ENCODE measurements around the gene KLF6.

The KLF6 gene

DNA sequence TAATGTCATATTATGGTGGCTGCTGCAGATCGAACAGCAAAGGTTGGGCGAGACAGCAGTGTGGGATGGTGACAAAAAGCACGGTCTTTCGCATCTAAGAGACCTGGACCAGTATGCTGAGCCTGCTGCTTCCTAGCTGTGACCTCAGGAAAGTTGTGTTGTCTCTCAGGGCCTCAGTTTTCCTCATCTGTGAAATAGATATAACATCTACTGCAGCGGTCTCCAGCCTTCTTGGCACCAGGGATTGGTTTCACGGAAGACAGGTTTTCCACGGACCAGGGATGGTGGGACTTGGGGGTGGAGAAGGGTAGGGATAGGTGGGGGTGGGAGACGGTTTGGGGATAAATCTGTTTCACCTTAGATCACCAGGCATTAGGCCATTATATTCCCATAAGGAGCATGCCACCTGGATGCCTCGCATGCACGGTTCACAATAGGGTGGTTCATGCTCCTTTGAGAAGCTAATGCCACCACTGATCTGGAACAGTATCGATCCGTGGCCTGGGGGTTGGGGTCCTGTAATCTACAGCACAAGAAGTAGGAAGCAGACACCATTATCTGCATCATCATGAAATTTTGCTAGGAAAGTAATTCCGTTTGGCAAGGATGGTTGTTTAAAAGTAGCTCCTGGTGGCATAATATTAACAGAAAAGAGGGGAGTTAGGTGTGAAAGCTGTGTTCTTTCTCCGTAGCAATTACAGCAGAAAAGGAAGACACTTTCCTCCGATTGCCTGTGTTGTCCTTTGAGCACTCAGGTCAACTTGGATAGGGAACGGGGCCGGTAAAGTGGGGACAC is 10.8 kb downstream of the KLF6 start:
- DNase-seq, result no peak

DNA sequence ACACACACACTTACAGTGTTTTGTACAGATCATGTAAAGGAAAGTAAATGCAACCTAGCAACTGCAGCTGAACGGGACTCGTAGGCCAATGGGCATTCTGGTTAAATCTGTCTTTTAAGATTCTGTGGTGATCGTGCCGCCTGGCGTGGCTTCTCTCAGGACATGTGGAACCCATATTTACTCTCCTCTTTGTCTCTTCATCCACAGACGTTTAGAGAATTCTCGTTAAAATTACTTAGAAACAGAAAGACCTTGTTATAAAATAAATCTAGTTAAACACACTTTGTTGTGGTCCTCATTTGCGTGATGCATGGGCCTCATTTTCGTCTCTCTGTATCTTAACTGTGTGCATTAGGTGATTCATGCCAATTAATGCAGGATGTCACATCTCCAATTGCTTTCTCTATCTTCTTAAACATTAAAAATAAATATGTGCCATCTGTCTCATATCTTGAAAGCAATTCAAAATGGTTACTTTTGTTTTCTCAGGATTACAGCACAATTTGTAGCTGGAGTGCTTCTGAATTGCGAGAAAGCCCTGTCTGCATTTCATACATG is 11.5 kb downstream of the KLF6 start:
- DNase-seq, result no peak

DNA sequence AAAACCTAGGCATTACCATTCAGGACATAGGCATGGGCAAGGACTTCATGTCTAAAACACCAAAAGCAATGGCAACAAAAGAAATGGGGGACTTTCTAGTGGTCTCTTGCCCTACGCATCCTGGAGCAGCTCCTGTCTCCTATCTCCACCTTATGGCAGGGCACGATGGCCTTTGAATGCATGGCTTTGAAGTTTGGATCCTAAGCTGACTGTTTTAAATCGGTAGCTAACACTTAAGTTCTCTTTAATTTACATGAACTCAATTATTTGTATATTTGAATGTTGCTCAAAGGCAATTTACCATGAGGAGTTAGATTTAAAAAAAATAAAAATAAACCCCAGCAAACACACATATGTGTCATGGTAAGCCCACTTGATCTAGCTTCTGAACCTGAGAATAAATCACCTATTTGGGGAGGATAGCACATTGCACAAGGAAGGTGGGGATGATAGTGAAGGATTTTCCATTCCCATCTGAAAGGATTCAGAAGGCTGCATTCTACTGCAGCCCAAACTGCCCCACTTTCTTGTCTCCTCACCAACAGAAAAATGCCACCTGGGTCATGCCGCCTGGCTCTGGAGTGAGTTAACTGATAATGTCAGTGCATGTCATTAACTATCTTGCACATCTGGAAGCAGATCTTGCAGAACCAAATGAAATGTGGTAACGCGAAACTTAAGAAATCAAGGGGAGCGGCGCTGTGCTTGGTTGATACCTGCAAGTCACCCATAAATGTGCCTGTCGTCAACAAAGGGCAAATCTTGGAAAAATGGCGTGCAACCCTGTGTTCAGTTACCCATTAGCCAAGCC is 12.4 kb downstream of the KLF6 start:
- no peak for DNase-seq

DNA sequence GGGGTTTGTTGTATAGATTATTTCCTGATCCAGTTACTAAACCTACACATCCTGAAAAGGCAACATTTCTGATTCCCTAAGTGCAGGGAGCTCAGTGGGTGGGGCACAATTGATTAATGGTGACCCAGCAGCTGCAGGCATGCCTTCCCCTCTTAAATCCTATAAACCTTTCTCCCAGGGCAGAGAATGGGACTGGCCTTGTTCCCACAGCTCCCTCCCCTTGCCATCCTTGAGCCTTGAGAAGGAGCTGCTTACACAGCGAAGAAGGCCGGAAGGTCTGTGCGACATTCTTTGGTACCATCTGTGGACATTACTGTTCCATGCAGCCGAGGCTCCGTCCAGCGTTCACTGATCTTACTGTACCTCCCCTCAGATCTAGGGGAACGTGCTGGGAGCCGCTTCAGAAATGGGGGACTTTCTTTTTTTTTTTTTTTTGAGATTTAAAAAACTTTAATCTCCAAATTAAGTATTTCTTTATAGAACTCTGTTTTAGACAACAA is 14.3 kb downstream of the KLF6 start:
- no peak for DNase-seq

DNA sequence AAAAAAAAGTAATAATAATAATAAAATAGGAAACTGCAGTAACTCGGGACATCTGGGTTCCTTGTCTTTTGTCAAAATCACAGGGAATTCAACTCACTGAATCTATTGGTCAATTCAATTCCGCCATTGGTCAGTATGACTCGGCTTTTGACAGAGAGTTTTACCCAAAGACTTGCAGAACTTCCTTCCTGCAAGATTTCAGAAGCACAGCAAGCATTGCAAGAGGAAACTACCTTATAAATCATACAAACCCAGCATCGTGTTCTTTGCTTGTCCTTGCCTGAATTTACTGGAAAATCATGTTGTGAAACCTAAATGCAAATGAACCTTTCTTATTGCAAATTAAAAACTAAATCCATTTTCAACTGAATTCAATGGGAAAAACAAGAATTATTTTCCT is 15.5 kb downstream of the KLF6 start:
- no peak for DNase-seq

DNA sequence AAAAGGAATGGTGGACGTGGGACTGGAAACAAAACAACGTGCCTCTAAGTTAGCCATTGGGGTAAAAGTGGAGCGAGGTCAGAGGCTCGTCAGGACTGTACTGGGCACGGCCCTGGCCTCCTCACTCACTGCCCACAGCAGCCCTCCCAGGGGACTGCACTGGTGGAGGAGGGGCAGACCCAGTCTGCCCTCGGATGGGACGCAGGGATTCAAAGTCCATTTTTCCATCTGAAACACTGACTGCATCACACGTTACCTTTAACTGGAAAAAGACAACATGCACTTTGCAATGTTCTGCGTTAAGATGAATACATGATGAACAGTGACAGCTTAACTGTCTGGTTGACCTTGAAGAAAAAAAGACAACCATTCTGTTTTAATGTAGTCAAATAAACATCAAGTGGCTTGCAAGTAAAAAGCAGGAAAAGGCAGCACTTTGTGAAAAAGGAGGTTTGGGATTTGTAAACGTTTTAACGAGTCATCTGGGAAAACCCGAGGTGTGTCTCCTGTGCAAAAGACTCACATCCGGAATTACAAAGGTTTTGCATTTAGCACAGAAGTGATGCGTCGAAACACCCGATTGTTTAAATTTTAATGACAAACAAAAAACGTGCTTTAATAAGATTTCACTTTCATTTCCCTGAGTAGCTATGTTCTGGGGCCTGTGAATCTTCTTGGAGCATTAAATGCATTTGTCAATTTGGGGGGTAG is 18.8 kb downstream of the KLF6 start:
- DNase-seq, result no peak

DNA sequence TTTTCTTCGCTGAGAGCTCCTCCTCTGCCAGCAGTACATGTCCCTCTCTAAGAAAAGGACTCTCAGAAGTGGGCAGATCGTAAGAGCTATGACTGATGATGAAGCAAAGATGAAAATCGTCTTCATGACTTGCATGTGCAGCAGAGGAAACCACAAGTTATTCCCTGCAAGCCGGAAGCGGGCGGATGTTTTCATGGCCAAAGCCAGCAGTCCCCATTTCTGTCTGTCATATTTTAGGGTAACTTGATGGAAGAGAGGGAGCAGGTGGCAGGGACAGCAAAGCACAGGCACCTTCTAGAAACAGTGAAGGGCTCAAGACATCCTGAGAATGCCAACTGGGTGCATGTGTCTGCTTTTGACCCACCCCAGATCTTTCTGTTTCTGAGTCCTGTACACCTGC is 19.9 kb downstream of the KLF6 start:
- no peak for DNase-seq

DNA sequence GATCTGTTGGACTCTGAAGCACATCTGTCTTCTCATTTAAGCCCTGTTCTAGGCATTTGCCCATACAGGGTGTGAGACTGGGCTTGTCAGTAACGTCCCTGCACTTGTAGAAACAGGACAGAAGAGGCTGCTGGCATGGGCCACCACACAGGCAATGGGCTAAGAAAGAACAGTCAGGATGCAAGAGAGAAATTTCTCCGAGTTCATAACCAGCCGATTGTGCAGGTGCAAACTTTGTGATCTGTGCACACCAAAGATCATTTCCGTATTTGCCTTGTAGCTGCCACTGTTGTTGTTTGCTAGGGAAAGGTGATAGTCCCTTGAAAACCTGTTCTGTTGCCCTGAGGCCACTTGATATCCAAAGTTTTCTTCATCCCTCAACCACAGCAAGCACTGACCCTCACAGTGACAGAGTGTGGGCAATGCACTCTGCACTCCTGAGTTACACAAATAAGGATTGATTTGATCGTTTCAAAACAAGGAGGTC is 20.3 kb downstream of the KLF6 start:
- DNase-seq, result no peak

DNA sequence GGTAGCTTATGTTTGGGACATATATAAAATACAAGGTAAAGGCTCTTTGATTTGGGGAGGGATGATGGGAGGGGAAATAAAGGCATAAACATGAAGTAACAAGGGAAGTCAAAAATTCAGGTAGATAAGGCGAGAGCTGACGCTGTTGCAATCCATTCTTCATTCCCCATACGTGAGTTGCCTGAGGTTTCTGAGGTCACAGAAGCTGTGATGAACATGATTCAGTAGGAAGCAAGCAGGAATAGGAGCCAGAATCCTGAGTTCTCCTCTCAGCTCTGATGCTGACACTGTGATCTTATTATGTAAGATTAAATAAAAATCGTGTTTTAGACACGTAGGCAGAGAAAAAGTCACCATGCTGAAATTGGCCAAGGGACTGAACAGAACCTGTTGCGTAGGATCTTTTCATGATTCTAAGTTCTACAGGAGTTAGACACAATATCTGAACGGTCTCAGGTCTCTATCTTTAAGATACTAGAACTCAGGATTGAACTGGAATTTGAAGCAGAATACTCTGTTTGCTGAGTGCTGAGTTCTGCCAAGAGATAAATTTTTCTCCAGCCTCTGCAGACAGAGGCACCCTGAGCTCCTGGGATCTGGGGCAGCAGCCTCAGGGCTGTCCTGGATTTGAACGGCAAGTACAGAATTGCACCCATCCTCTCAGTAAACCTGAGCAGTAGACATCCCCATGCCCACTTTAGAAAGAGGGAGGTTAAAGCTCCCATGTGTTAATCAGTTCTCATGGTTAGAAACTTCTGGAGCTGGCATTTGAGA is 21.0 kb downstream of the KLF6 start:
- no peak for DNase-seq

DNA sequence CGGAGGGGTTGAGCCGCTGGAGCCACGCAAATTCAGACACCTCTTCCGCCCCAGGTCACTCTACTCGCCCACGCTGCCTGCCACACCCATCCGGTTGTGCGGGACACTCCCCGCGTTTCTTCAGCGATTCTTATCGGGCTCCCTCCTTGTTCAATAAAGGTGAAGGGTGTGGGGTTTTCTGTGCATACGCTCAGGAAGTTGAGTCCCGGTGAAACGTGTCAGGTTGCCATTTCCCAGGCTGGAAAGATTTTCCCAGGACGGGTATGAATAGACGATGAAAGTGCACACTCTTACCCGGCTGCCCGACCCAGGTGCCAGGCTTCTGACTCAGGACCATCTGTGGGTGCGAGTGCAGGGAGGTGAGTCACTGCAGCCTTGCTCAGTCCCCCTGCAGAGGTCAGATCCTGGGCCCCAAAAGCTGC is 22.0 kb downstream of the KLF6 start:
- no peak for DNase-seq

DNA sequence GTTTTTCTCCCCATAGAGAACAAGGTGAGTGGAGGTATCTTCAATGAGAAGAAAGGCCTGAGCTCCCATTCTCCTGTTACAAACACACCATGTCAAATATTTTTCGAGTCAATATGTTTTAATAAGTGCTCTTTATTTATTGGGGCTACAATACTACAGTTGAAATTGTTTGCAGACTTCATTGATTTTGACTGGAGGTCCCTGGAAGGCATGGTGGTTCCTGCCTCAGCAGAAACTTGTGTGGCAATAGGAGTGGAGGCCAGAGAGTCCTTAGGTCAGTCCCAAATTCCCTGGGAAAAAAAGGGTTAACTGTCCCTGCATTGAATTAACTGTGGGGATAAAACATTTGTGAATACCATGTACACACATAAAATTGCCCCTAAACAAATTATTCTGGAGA is 22.7 kb downstream of the KLF6 start:
- no peak for DNase-seq

DNA sequence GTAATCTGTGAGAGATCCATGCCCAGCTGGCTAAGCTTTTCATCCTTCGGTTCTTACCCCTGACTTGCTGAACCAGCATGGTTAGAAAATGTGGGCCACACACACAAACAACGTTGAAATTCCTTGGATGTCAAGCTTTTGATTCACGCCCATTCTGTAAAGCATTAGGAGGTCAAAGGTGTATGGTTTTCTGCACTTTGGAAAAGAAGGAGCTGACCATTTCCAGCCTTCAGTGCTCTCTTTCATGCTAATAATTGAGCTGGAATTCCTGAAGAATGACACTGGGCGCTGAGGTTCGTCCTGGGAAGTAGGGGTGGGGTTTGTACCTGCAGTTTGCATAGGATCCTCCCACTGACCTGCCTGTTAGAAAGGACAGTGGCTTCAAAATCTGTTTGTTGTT is 23.1 kb downstream of the KLF6 start:
- no peak for DNase-seq

DNA sequence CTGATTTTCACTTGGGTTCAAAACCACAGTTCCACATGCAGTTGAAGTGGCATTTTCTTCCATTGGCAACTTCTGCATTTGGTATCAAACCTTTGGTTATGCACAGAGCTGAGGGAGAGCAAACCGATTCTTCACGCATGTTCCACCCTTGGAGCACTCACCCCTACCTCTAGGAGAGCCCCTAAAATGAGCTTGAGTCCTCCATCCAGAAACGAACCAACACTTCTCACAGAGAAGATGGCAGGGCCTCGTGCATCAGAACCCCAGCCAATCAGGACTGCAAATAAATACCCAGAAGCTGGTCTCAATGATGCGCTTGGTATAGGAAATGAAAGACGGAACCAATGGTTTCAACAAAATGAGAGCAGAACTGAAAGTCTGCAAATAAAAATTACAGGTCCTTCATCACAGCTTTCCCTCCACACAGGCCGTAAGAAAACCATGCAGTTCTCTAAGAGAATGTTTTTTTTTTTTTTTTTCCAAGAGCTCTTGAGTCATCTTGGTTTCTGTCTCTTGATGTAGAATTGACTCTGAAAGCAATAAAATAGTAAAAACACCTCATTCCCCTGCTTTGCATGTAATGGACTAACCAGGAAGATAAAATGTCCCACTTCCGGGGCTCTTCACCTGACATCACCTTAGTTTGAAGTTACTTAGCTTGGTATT is 23.9 kb downstream of the KLF6 start:
- DNase-seq, result no peak

DNA sequence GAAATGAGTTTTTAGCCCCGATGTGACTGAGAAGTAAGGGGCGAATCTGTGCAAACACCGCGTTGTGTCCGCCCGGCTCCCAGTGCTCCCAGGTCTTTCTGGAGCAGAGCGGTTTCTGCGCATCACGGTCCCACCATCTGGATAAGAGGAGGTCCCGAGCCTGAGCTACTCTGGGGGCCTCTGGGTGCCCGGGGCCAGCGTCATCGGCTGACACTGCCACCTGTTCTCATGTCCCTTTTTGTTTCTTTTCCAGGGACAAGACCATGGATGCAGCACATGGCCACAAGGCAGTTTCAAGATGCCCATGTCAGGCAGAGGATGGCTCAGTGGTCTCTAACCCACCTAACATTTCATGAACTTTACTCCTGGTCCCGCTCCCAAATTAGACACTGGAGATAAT is 24.9 kb downstream of the KLF6 start:
- no peak for DNase-seq

DNA sequence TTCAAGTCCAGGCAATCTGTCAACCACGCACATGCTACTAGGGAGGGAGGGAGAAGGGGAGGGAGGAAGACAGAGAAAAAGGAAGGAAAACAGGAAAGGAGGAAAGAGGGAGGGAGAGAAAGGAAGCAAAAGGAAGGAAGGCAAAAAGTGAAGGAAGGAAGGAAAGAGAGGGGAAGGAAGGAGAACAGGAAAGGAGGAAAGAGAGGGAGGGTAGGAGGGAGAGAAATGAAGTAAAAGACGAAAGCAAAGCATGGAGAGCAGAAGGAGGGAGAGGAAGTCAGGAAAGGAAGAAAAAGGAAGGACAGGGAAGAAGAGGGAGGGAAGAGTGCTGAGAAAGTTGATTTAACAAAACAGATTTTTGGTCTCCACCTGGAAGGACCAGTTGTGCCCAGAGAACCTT is 25.6 kb downstream of the KLF6 start:
- no peak for DNase-seq

DNA sequence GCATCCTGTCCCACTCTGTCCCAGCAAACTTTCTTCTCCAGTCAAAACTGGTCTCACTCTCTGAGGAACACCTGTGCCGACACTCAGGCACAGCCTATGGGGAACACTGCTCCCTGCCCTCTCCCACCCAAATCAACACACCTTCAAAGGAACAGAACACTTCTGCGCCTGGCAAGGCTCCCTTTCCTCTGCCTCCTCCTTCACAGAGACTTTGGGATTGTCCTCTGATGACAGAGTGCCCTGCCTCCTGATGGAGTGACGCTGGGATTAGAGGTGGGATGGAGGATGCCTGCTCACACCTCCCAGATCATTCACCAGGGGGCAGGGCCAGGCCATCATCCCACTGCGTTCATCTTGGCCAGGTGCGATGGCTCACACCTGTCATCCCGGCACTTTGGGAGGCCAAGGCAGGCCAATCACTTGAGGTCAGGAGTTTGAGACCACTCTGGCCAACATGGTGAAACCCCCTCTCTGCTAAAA is 26.5 kb downstream of the KLF6 start:
- no peak for DNase-seq

DNA sequence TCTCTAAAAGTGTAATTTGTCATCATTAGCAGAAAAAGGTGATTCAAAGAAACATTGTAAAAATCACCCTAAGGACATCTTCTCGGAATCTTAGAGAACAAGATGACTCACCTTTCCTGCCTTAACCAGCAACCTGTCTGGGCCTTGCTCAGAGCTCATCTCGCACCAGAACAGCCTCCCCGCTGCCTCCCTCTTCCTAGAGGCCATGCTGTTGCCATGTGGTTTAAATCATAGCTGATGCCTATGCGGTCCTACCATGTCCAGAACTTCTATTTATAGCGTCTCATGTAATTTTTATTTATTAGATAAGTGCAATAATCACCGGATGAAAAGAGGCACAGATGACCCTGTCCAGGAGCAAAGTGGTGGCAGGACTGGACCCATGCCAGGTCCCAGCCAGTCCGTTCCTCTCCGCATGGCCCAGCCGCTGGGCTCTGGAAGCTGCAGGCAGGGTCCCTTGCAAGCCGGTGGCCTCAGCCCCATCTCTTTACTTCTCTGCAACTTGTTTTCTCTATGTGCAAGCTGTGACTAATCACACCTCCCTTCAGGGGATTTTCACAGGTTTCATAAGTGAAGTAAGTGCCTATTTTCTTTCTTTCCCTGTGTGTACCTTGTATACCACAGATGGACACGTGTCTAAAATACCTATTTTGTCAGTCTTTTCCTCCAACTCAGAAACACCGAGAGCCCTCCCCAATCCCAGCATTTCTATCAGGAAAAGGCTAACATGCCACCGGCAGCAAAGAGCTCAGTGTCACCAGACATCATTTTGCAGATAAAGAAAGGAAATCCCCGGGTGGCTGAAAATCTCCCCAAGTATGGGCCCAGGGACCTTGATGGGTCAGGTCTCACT is 27.1 kb downstream of the KLF6 start:
- no peak for DNase-seq

DNA sequence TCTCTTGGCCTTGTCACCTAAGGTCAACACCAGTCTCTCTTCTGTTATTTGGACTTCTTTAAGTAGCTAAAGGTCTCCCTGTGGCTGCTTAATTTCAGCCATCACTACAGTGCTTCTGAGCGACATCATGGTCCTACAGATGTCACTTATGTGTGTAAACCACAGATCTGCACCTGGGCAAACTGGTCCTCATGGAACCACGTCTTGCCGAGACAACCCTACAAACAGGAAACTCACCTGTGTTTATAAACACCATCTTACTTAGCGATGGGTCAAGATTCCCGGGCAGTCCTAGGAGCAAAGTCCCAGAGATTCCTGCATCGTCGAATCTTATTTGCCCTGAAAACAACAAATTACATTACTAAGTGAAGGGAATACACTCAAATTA is 27.8 kb downstream of the KLF6 start:
- no peak for DNase-seq

DNA sequence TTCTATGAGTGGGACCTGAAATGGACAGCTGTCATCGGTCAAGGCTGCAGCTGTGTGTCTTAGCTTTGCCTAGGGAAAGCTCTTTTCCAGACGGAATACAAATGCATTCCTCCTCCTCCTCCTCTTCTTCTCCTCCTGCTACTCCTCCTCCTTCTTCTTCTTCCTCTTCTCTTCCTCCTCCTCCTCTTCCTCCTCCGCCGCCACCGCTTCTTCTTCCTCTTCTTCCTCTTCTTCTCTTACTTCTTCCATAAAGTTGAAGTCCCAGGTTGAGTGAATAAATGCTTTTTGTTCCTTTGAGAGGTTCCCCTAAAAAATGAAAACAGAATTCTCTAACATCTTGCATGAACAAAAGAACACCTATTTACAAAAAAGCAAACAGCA is 28.7 kb downstream of the KLF6 start:
- no peak for DNase-seq

All from NCI-H2171 treated with DMSO at 0.1 percent for 48 hours (cell line).